Neural cell (in vitro differentiated cells): ENCODE data around the gene MRPL32.

ENCODE experiments used
- EP300 ChIP-seq: fragments of 450-650 bp; conservative IDR thresholded peaks from 2 replicates; pipeline ENCODE4 v1.6.1; 2014; ENCODE audit warnings: antibody characterized with exemption, mild to moderate bottlenecking, moderate library complexity; ENCODE audit not compliant: poor library complexity, severe bottlenecking
- EZH2 ChIP-seq: fragments of 200-600, 300-800 bp; shearing (Covaris generic), sonication (generic); IDR thresholded peaks from 2 replicates; pipeline ENCODE4 v1.6.1; 2014; ENCODE audit warnings: antibody characterized with exemption, low read length, borderline replicate concordance, mild to moderate bottlenecking; ENCODE audit not compliant: insufficient read depth, poor library complexity, severe bottlenecking
- MXI1 ChIP-seq: fragments of 450-650 bp; conservative IDR thresholded peaks from 2 replicates; pipeline ENCODE4 v1.6.1; 2014; ENCODE audit warnings: antibody characterized with exemption, mild to moderate bottlenecking; ENCODE audit not compliant: poor library complexity, severe bottlenecking
- POLR2AphosphoS5 ChIP-seq: IDR thresholded peaks from 2 replicates; pipeline ENCODE4 v1.6.1; 2012
- RAD21 ChIP-seq: fragments of 450-650 bp; conservative IDR thresholded peaks from 2 replicates; pipeline ENCODE4 v1.6.1; 2014; ENCODE audit warnings: antibody characterized with exemption, mild to moderate bottlenecking, moderate library complexity
- SMC3 ChIP-seq: fragments of 450-650 bp; conservative IDR thresholded peaks from 2 replicates; pipeline ENCODE4 v1.6.1; 2014; ENCODE audit warnings: antibody characterized with exemption, mild to moderate bottlenecking, moderate library complexity; ENCODE audit not compliant: poor library complexity
- TF ChIP-seq, protein P1 (sequence below): fragments of 450-650 bp; IDR thresholded peaks from 2 replicates; pipeline ENCODE4 v1.5.1; 2014; ENCODE audit warnings: antibody characterized with exemption, mild to moderate bottlenecking, moderate library complexity; ENCODE audit not compliant: poor library complexity, severe bottlenecking
- TF ChIP-seq, protein P2 (sequence below): IDR thresholded peaks from 2 replicates; pipeline ENCODE4 v1.6.1; 2012; ENCODE audit warnings: borderline replicate concordance

- TF ChIP-seq, protein P1, sequence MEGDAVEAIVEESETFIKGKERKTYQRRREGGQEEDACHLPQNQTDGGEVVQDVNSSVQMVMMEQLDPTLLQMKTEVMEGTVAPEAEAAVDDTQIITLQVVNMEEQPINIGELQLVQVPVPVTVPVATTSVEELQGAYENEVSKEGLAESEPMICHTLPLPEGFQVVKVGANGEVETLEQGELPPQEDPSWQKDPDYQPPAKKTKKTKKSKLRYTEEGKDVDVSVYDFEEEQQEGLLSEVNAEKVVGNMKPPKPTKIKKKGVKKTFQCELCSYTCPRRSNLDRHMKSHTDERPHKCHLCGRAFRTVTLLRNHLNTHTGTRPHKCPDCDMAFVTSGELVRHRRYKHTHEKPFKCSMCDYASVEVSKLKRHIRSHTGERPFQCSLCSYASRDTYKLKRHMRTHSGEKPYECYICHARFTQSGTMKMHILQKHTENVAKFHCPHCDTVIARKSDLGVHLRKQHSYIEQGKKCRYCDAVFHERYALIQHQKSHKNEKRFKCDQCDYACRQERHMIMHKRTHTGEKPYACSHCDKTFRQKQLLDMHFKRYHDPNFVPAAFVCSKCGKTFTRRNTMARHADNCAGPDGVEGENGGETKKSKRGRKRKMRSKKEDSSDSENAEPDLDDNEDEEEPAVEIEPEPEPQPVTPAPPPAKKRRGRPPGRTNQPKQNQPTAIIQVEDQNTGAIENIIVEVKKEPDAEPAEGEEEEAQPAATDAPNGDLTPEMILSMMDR = no peak
- TF ChIP-seq EP300 (no peak), MXI1 (no peak), SMC3 (no peak), POLR2AphosphoS5 (no peak), RAD21 (no peak), EZH2 (no peak)
- TF ChIP-seq, protein P2, sequence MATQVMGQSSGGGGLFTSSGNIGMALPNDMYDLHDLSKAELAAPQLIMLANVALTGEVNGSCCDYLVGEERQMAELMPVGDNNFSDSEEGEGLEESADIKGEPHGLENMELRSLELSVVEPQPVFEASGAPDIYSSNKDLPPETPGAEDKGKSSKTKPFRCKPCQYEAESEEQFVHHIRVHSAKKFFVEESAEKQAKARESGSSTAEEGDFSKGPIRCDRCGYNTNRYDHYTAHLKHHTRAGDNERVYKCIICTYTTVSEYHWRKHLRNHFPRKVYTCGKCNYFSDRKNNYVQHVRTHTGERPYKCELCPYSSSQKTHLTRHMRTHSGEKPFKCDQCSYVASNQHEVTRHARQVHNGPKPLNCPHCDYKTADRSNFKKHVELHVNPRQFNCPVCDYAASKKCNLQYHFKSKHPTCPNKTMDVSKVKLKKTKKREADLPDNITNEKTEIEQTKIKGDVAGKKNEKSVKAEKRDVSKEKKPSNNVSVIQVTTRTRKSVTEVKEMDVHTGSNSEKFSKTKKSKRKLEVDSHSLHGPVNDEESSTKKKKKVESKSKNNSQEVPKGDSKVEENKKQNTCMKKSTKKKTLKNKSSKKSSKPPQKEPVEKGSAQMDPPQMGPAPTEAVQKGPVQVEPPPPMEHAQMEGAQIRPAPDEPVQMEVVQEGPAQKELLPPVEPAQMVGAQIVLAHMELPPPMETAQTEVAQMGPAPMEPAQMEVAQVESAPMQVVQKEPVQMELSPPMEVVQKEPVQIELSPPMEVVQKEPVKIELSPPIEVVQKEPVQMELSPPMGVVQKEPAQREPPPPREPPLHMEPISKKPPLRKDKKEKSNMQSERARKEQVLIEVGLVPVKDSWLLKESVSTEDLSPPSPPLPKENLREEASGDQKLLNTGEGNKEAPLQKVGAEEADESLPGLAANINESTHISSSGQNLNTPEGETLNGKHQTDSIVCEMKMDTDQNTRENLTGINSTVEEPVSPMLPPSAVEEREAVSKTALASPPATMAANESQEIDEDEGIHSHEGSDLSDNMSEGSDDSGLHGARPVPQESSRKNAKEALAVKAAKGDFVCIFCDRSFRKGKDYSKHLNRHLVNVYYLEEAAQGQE = no peak
These were observed 13.8 kb downstream of the MRPL32 start for GRCh38 chr7:42945821-42946626.
